Activated T-cell treated with anti-CD3 and anti-CD28 coated beads, Interleukin-2, amount 50 U/mL, for 48 hours (primary cell): ENCODE data around the gene OTOP3.

Experiments used
- DNase-seq, 2 experiments: peaks; one replicate each; pipeline ENCODE4 v3.0.0-alpha.2; 2020

Gene OTOP3

GRCh38 chr17:74918906-74919305, 16.8 kb upstream of the OTOP3 start:
- DNase-seq = no peak

- DNase-seq = peak in 1 of 2 experiments; percentile 34
Measured at GRCh38 chr17:74919440-74920305, 16.0 kb upstream of the OTOP3 start.

GRCh38 chr17:74920306-74920620, 15.4 kb upstream of the OTOP3 start:
- no peak for DNase-seq

- no peak for DNase-seq
Measured at GRCh38 chr17:74920642-74921025, 15.1 kb upstream of the OTOP3 start.

GRCh38 chr17:74921026-74921681, 14.5 kb upstream of the OTOP3 start:
- no peak for DNase-seq

- no peak for DNase-seq
Measured at GRCh38 chr17:74921769-74922168, 13.9 kb upstream of the OTOP3 start.

GRCh38 chr17:74922172-74922571, 13.5 kb upstream of the OTOP3 start:
- no peak for DNase-seq

- no peak for DNase-seq
Measured at GRCh38 chr17:74922694-74923537, 12.8 kb upstream of the OTOP3 start, which contains the start of gene USH1G. TSS of gene USH1G (minus strand) at chr17:74923255. CDS start at chr17:74923073, 182 bp downstream.

GRCh38 chr17:74923538-74924249, 12.0 kb upstream of the OTOP3 start:
- DNase-seq = peak; percentile 85 to 87

GRCh38 chr17:74924250-74924948, 11.3 kb upstream of the OTOP3 start, which contains the start of gene OTOP2:
TSS of gene OTOP2 (plus strand) at chr17:74924273. CDS start at chr17:74924633, 360 bp downstream.
- no peak for DNase-seq

- DNase-seq = no peak
Measured at GRCh38 chr17:74925242-74925641, 10.5 kb upstream of the OTOP3 start.

GRCh38 chr17:74928786-74929185, 6.9 kb upstream of the OTOP3 start:
- no peak for DNase-seq

- DNase-seq = no peak
Measured at GRCh38 chr17:74930535-74931036, 5.1 kb upstream of the OTOP3 start.

- DNase-seq = no peak
Measured at GRCh38 chr17:74935048-74935447, 650 bp upstream of the OTOP3 start.

GRCh38 chr17:74936470-74936799, 737 bp downstream of the OTOP3 start:
- DNase-seq = no peak

GRCh38 chr17:74937064-74938051, 1.7 kb downstream of the OTOP3 start:
- DNase-seq = no peak

GRCh38 chr17:74938194-74938950, 2.7 kb downstream of the OTOP3 start:
- DNase-seq = no peak

- no peak for DNase-seq
Measured at GRCh38 chr17:74939534-74939933, 3.8 kb downstream of the OTOP3 start.

GRCh38 chr17:74941128-74941725, 5.5 kb downstream of the OTOP3 start:
- DNase-seq = no peak
